Epithelial cell of prostate (primary cell): Measurements from ENCODE around the gene UBR7.

Source experiments
- DNase-seq: peaks from one replicate; pipeline ENCODE4 v3.0.0-alpha.2; 2011; ENCODE audit warnings: low read depth, low spot score
- H3K27ac ChIP-seq: fragments of 450-650 bp; 2 replicates; pipeline ENCODE4 v1.5.1; 2017; ENCODE audit warnings: mild to moderate bottlenecking

Gene UBR7

GRCh38 chr14:93240678-93241000, 33.6 kb downstream of the UBR7 start:
- DNase-seq, result no peak
- H3K27ac ChIP-seq, result peak overlapping the region; percentile 52

GRCh38 chr14:93245764-93246420, 38.8 kb downstream of the UBR7 start:
- H3K27ac ChIP-seq, result no peak overlapping the region
- DNase-seq, result no peak

GRCh38 chr14:93246534-93246933, 39.5 kb downstream of the UBR7 start:
- no peak for DNase-seq

GRCh38 chr14:93249128-93249831, 42.2 kb downstream of the UBR7 start:
- no peak for DNase-seq
- no peak overlapping the region for H3K27ac ChIP-seq

More at GRCh38 chr14:93246534-93246933, 39.5 kb downstream of the UBR7 start:
- H3K27ac ChIP-seq, result no peak overlapping the region

GRCh38 chr14:93262446-93262845, 55.4 kb downstream of the UBR7 start:
- DNase-seq, result no peak
- H3K27ac ChIP-seq, result no peak overlapping the region

GRCh38 chr14:93263416-93263815, 56.4 kb downstream of the UBR7 start:
- peak overlapping the region; percentile 7 for H3K27ac ChIP-seq
- no peak for DNase-seq

- DNase-seq, result no peak
- no peak overlapping the region for H3K27ac ChIP-seq
These were observed 59.1 kb downstream of the UBR7 start for GRCh38 chr14:93266127-93266526.

GRCh38 chr14:93267149-93267711, 60.2 kb downstream of the UBR7 start:
- DNase-seq, result no peak
- H3K27ac ChIP-seq, result no peak overlapping the region

- DNase-seq, result no peak
- H3K27ac ChIP-seq, result no peak overlapping the region
These were observed 61.4 kb downstream of the UBR7 start for GRCh38 chr14:93268406-93268805.

GRCh38 chr14:93269341-93270068, 62.4 kb downstream of the UBR7 start:
- peak; percentile 41 for DNase-seq
- peak overlapping the region; percentile 54 for H3K27ac ChIP-seq

- DNase-seq, result no peak
- H3K27ac ChIP-seq, result no peak overlapping the region
These were observed 64.1 kb downstream of the UBR7 start for GRCh38 chr14:93271111-93271510.

- H3K27ac ChIP-seq, result no peak overlapping the region
- no peak for DNase-seq
These were observed 67.2 kb downstream of the UBR7 start for GRCh38 chr14:93274055-93274806.

GRCh38 chr14:93276031-93276716, 69.1 kb downstream of the UBR7 start:
- no peak for DNase-seq
- no peak overlapping the region for H3K27ac ChIP-seq
